Measurements from ENCODE around the gene HMGA1. TPM values are rescaled to one million over a fixed set of nuclear protein-coding genes. Genes with fewer than 3 reads are reported as not detected.

The HMGA1 gene
- total RNA-seq, 4 donors from 2014 or later = 93.3 to 127 (median 111) TPM

GRCh38 chr6:34237316-34237721, 646 bp downstream of the HMGA1 start:
- Histone ChIP-seq H3K27ac (peak overlapping the region; percentile 96), H3K4me1 (peaks cover 38% of the 10 kb centered on the region), H3K9me3 (no peaks in the 10 kb centered on the region), H3K4me3 (peak overlapping the region; percentile 83), H3K36me3 (peaks cover 20% of the 10 kb centered on the region), H3K27me3 (no peaks in the 10 kb centered on the region)
- no peak for DNase-seq (ENCODE audit: low spot score in 2 of 2)
- no peak for TF ChIP-seq POLR2A (IDR thresholded peaks at IDR 0.05)
- no peak for TF ChIP-seq POLR2AphosphoS5 (IDR thresholded peaks at IDR 0.05)
- TF ChIP-seq EP300 (IDR thresholded peaks at IDR 0.05) = no peak
- no peak for TF ChIP-seq CTCF (IDR thresholded peaks at IDR 0.05)
- WGBS = no CpG with 5 or more reads among the region's 78 CpGs

- TF ChIP-seq CTCF (IDR thresholded peaks at IDR 0.05) (peak in 1 of 2 donors; percentile 13), POLR2AphosphoS5 (IDR thresholded peaks at IDR 0.05) (no peak), EP300 (IDR thresholded peaks at IDR 0.05) (no peak)
- H3K27me3 ChIP-seq = no peaks in the 10 kb centered on the region
- H3K4me1 ChIP-seq = peaks cover 38% of the 10 kb centered on the region
- H3K4me3 ChIP-seq = peak overlapping the region; percentile 83
- peak overlapping the region; percentile 92 for H3K27ac ChIP-seq
- peaks cover 26% of the 10 kb centered on the region for H3K36me3 ChIP-seq
- H3K9me3 ChIP-seq = no peaks in the 10 kb centered on the region
- under 1% methylated on average over 23 of the region's 64 CpGs for WGBS
- peak in 1 of 2 donors; percentile 68 for DNase-seq (ENCODE audit: low spot score in 2 of 2)
These were observed 1.3 kb downstream of the HMGA1 start for GRCh38 chr6:34237722-34238584.

- no peak for TF ChIP-seq POLR2A (IDR thresholded peaks at IDR 0.05)
- no peak for TF ChIP-seq CTCF (IDR thresholded peaks at IDR 0.05)
- TF ChIP-seq POLR2AphosphoS5 (IDR thresholded peaks at IDR 0.05) = no peak
- no peak for TF ChIP-seq EP300 (IDR thresholded peaks at IDR 0.05)
- Histone ChIP-seq H3K36me3 (peaks cover 31% of the 10 kb centered on the region), H3K9me3 (no peaks in the 10 kb centered on the region), H3K4me3 (peak overlapping the region; percentile 83), H3K27me3 (no peaks in the 10 kb centered on the region), H3K27ac (peak overlapping the region; percentile 92), H3K4me1 (peaks cover 46% of the 10 kb centered on the region)
- 65% methylated on average over 14 of the region's 14 CpGs for WGBS
- DNase-seq (ENCODE audit: low spot score in 2 of 2) = peak in 1 of 2 donors; percentile 63
These were observed 2.2 kb downstream of the HMGA1 start for GRCh38 chr6:34238585-34239499.

GRCh38 chr6:34239500-34239825, 2.8 kb downstream of the HMGA1 start:
- no peak for TF ChIP-seq POLR2A (IDR thresholded peaks at IDR 0.05)
- TF ChIP-seq CTCF (IDR thresholded peaks at IDR 0.05) = no peak
- no peak for TF ChIP-seq EP300 (IDR thresholded peaks at IDR 0.05)
- TF ChIP-seq POLR2AphosphoS5 (IDR thresholded peaks at IDR 0.05) = no peak
- H3K27ac ChIP-seq = no peak overlapping the region
- no peaks in the 10 kb centered on the region for H3K27me3 ChIP-seq
- H3K4me1 ChIP-seq = peaks cover 52% of the 10 kb centered on the region
- 85% methylated on average over 3 of the region's 3 CpGs for WGBS
- no peak overlapping the region for H3K4me3 ChIP-seq
- peak in 1 of 2 donors; percentile 37 for DNase-seq (ENCODE audit: low spot score in 2 of 2)
- H3K9me3 ChIP-seq = no peaks in the 10 kb centered on the region
- H3K36me3 ChIP-seq = peaks cover 31% of the 10 kb centered on the region

- DNase-seq (ENCODE audit: low spot score in 2 of 2) = peak in 1 of 2 donors; percentile 30
- no peak for TF ChIP-seq POLR2AphosphoS5 (IDR thresholded peaks at IDR 0.05)
- no peak for TF ChIP-seq EP300 (IDR thresholded peaks at IDR 0.05)
- no peak for TF ChIP-seq POLR2A (IDR thresholded peaks at IDR 0.05)
- no peak for TF ChIP-seq CTCF (IDR thresholded peaks at IDR 0.05)
- Histone ChIP-seq H3K27me3 (no peaks in the 10 kb centered on the region), H3K36me3 (peaks cover 31% of the 10 kb centered on the region), H3K27ac (no peak overlapping the region), H3K9me3 (no peaks in the 10 kb centered on the region), H3K4me1 (peaks cover 53% of the 10 kb centered on the region), H3K4me3 (no peak overlapping the region)
- WGBS = 89% methylated on average over 2 of the region's 2 CpGs
These were observed 3.2 kb downstream of the HMGA1 start for GRCh38 chr6:34239893-34240292.

Measured in suprapubic skin (tissue), 4 donors.